Stimulated activated CD4-positive, alpha-beta T cell treated with anti-CD3 and anti-CD28 coated beads, Interleukin-2, amount 100 ng/mL, for 4 hours (primary cell): ENCODE measurements around the gene ZBED6.
"Not testable (repeated sequence)": the region's sequence is repeated elsewhere in the genome, so short reads cannot be mapped to it uniquely, and the experiment has no call there.

Experiments
- DNase-seq: peaks from one replicate; pipeline ENCODE4 v3.0.0-alpha.2; 2020; ENCODE audit warnings: low read depth

ZBED6 gene

GRCh38 chr1:203795441-203796235, at the start of gene ZBED6, which contains the start of gene ZC3H11A:
TSS of gene ZBED6 (plus strand) at chr1:203795623. CDS start at chr1:203797523, 1,900 bp downstream.
TSS of gene ZC3H11A (plus strand) at chr1:203795623. CDS start at chr1:203817071, 21,448 bp downstream.
- peak; percentile 98 for DNase-seq

- DNase-seq, result no peak
These were observed 49.1 kb upstream of the ZBED6 start for GRCh38 chr1:203746281-203746680.

- no peak for DNase-seq
These were observed 44.4 kb upstream of the ZBED6 start for GRCh38 chr1:203751051-203751450.

- DNase-seq, result not testable (repeated sequence)
These were observed 43.6 kb upstream of the ZBED6 start for GRCh38 chr1:203751618-203752361.

- DNase-seq, result no peak
These were observed 41.0 kb upstream of the ZBED6 start for GRCh38 chr1:203754455-203754864.

GRCh38 chr1:203756036-203756435, 39.4 kb upstream of the ZBED6 start:
- DNase-seq, result no peak

GRCh38 chr1:203758749-203759148, 36.7 kb upstream of the ZBED6 start:
- not testable (repeated sequence) for DNase-seq

- no peak for DNase-seq
These were observed 34.9 kb upstream of the ZBED6 start for GRCh38 chr1:203760506-203760905.

- not testable (repeated sequence) for DNase-seq
These were observed 33.5 kb upstream of the ZBED6 start for GRCh38 chr1:203761958-203762357.

GRCh38 chr1:203763505-203763904, 31.9 kb upstream of the ZBED6 start:
- no peak for DNase-seq

GRCh38 chr1:203764105-203765028, 31.1 kb upstream of the ZBED6 start:
- DNase-seq, result no peak

GRCh38 chr1:203765029-203765837, 30.2 kb upstream of the ZBED6 start, which contains the start of gene LAX1:
TSS of gene LAX1 (plus strand) at chr1:203765183. CDS start at chr1:203765566, 383 bp downstream.
- DNase-seq, result peak; percentile 81

GRCh38 chr1:203768256-203768655, 27.2 kb upstream of the ZBED6 start:
- DNase-seq, result no peak

GRCh38 chr1:203769505-203770343, 25.7 kb upstream of the ZBED6 start:
- DNase-seq, result no peak

GRCh38 chr1:203771901-203772301, 23.5 kb upstream of the ZBED6 start:
- no peak for DNase-seq

- no peak for DNase-seq
These were observed 22.6 kb upstream of the ZBED6 start for GRCh38 chr1:203772836-203773235.

GRCh38 chr1:203776636-203777035, 18.8 kb upstream of the ZBED6 start:
- DNase-seq, result no peak

GRCh38 chr1:203777596-203777995, 17.8 kb upstream of the ZBED6 start:
- DNase-seq, result no peak

GRCh38 chr1:203778146-203778545, 17.3 kb upstream of the ZBED6 start:
- no peak for DNase-seq

GRCh38 chr1:203778789-203779188, 16.6 kb upstream of the ZBED6 start:
- no peak for DNase-seq
